Lower leg skin (tissue), 3 donors: ENCODE results near the gene TMEM220.

Experiments used
- CTCF ChIP-seq, 3 donors: fragments of 450-650 bp; IDR thresholded peaks; one replicate each; pipeline ENCODE4 v1.5.1; 2016; ENCODE audit warnings: antibody characterized with exemption in 3 of 3, mild to moderate bottlenecking in 3 of 3, moderate library complexity in 2 of 3
- POLR2A ChIP-seq, 2 donors: fragments of 450-650 bp; IDR thresholded peaks; one replicate each; pipeline ENCODE4 v1.6.1; 2016 to 2017; ENCODE audit warnings: antibody characterized with exemption in 2 of 2, mild to moderate bottlenecking in 1 of 2, moderate library complexity in 1 of 2

GRCh38 chr17:10756619-10757018, 26.8 kb upstream of the TMEM220 start:
- TF ChIP-seq POLR2A (IDR thresholded peaks at IDR 0.05) (no peak), CTCF (IDR thresholded peaks at IDR 0.05) (no peak)
